ENCODE data around the gene IGSF9.

IGSF9 gene

GRCh38 chr1:159943278-159943640 is 2.2 kb downstream of the IGSF9 start:
- no peak for DNase-seq
- no peak for TF ChIP-seq CTCF (IDR thresholded peaks at IDR 0.05)
- peaks cover 65% of the 10 kb centered on the region for H3K4me1 Mint-ChIP-seq
- H3K36me3 Mint-ChIP-seq (ENCODE audit: low read depth) = peaks cover 9% of the 10 kb centered on the region
- H3K4me3 Mint-ChIP-seq = peak overlapping the region; percentile 98
- no peak overlapping the region for H3K27ac Mint-ChIP-seq
- peaks cover 18% of the 10 kb centered on the region for H3K27me3 Mint-ChIP-seq (ENCODE audit: low read depth, poor library complexity)
- no peaks in the 10 kb centered on the region for H3K9me3 Mint-ChIP-seq

- H3K36me3 Mint-ChIP-seq (ENCODE audit: low read depth) = peaks cover 9% of the 10 kb centered on the region
- H3K27me3 Mint-ChIP-seq (ENCODE audit: low read depth, poor library complexity) = peaks cover 13% of the 10 kb centered on the region
- H3K27ac Mint-ChIP-seq = no peak overlapping the region
- DNase-seq = no peak
- peak overlapping the region; percentile 61 for H3K4me3 Mint-ChIP-seq
- TF ChIP-seq CTCF (IDR thresholded peaks at IDR 0.05) = no peak
- peaks cover 70% of the 10 kb centered on the region for H3K4me1 Mint-ChIP-seq
- no peaks in the 10 kb centered on the region for H3K9me3 Mint-ChIP-seq
Measured at GRCh38 chr1:159942632-159943277, 2.7 kb downstream of the IGSF9 start.

- peak; percentile 34 for DNase-seq
- no peak overlapping the region for H3K27ac Mint-ChIP-seq
- peak overlapping the region; percentile 62 for H3K4me3 Mint-ChIP-seq
- no peak for TF ChIP-seq CTCF (IDR thresholded peaks at IDR 0.05)
- H3K27me3 Mint-ChIP-seq (ENCODE audit: low read depth, poor library complexity) = peaks cover 15% of the 10 kb centered on the region
- no peaks in the 10 kb centered on the region for H3K9me3 Mint-ChIP-seq
- H3K36me3 Mint-ChIP-seq (ENCODE audit: low read depth) = peaks cover 9% of the 10 kb centered on the region
- H3K4me1 Mint-ChIP-seq = peaks cover 79% of the 10 kb centered on the region
Measured at GRCh38 chr1:159941591-159942560, 3.5 kb downstream of the IGSF9 start.

GRCh38 chr1:159941141-159941540 is 4.3 kb downstream of the IGSF9 start:
- peak overlapping the region; percentile 55 for H3K4me3 Mint-ChIP-seq
- peaks cover 11% of the 10 kb centered on the region for H3K36me3 Mint-ChIP-seq (ENCODE audit: low read depth)
- H3K27me3 Mint-ChIP-seq (ENCODE audit: low read depth, poor library complexity) = peaks cover 15% of the 10 kb centered on the region
- DNase-seq = no peak
- no peaks in the 10 kb centered on the region for H3K9me3 Mint-ChIP-seq
- peaks cover 83% of the 10 kb centered on the region for H3K4me1 Mint-ChIP-seq
- no peak for TF ChIP-seq CTCF (IDR thresholded peaks at IDR 0.05)
- H3K27ac Mint-ChIP-seq = peak overlapping the region; percentile 85

- Mint-ChIP-seq H3K4me3 (no peak overlapping the region), H3K4me1 (peaks cover 76% of the 10 kb centered on the region), H3K9me3 (no peaks in the 10 kb centered on the region), H3K27me3 (ENCODE audit: low read depth, poor library complexity) (peaks cover 14% of the 10 kb centered on the region), H3K36me3 (ENCODE audit: low read depth) (peaks cover 21% of the 10 kb centered on the region), H3K27ac (no peak overlapping the region)
- no peak for DNase-seq
- no peak for TF ChIP-seq CTCF (IDR thresholded peaks at IDR 0.05)
Measured at GRCh38 chr1:159940006-159940620, 5.3 kb downstream of the IGSF9 start.
